LHCN-M2 (cell line): ENCODE data around the gene MAN1A1. TPM values are rescaled to one million over a fixed set of nuclear protein-coding genes. Genes with fewer than 3 reads are reported as not detected.

Experiments
- DNase-seq: peaks from one replicate; pipeline ENCODE4 v3.0.0-alpha.2; 2012; ENCODE audit warnings: low read depth
- total RNA-seq: library from RNA; depleted of rRNA; stranded (reverse); fragments of >200 nt; gene quantifications from 2 replicates; pipeline ENCODE4 v1.2.3, GENCODE V29; 2014

The MAN1A1 gene
- total RNA-seq, 1 experiment from 2014 or later, result 104 TPM

- no peak for DNase-seq
These were observed 2.6 kb downstream of the MAN1A1 start for GRCh38 chr6:119346936-119347335.

- no peak for DNase-seq
These were observed 3.1 kb downstream of the MAN1A1 start for GRCh38 chr6:119346450-119346849.

- no peak for DNase-seq
These were observed 4.4 kb downstream of the MAN1A1 start for GRCh38 chr6:119345114-119345513.

GRCh38 chr6:119344306-119344705 lies 5.3 kb downstream of the MAN1A1 start:
- no peak for DNase-seq

GRCh38 chr6:119343573-119344146 lies 5.9 kb downstream of the MAN1A1 start:
- DNase-seq, result no peak

DNA sequence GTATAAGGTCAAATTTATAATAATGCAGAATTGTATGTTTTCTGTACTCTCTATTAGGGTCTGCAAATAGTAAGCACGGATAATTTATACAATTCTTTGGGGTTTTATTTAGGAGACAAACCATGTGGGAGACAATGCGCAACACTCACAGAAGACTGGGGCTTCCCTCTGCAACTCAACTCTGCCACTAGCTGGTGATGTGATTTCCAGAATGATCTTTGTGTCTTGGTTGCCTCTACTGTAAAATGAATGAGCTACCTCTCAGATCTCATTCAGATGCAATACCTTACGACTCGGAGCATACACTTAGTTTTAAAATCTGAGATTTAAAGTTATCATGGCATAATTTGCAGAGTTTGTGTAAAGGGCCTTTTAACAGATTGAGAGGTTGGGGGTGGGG lies 6.4 kb downstream of the MAN1A1 start:
- DNase-seq, result no peak

DNA sequence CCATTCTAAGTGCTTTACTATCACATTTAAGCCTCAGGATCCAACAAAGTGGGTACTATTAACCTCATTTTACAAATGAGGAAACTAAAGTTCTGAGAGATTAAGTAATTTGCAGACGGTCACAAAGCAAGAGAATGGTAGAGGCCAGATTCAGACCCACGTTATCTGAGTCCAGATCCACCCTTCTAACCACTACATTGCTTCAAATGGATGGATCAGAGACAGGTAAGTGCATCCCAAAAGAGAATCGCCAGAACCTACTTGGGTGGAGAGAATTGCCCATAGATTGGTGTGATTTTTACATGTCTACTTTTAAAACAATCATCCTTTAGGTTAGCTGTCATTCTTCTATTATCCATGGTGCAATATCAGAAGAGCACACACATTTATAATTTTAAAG lies 7.1 kb downstream of the MAN1A1 start:
- no peak for DNase-seq

DNA sequence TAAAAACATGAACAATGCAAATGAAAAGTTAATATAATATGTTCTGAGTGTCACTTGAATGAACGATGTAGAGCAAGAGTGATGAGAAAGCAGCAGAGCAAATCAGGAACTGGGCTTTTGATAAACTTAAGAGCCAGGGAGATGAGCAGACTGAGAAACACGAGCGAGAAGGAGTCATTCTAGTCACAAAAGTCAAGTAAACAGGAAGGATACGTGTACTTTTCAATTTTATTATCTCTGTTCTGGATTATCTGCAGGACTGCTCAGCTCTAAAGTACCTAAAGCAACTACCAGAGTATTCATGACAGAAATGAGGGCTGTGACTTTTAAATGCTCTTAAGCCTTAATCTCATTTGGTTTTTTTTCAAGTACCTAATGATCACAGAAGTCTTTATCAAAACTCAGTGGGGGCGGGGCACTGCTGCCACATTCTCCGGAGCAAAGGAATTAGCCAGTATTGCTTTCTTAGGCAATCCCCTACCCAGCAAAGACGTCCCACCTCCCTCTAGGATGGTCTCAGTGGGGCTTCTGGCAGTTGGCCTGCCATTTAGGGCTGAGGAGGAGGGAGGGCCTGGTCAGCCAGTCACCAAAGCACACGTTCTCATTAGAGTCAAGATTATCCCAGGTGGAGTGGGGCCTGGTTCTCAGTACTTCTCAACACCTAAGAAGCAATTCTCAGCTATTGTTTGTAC lies 8.6 kb downstream of the MAN1A1 start:
- DNase-seq, result no peak

DNA sequence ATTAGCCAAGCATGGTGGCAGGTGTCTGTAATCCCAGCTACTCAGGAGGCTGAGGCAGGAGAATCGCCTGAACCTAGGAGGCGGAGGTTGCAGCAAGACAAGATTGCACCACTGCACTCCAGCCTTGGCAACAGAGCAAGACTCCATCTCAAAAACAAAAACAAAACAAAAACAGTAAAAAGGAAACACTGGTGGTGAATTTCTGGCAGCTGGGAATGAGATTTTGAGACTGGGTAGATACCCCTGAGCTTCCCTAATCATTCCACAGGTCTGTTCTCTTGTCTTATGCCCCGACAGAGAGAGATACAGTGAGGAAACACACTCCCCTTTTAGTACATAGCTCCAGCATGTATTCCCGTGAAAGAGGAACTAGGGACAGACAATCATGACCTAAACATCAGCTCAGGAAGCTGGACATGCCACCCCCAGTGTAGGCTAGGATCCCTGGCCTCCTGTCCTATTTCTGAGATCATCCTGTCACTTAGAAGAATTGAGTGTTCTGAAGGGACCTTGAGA lies 9.6 kb downstream of the MAN1A1 start:
- DNase-seq, result no peak

DNA sequence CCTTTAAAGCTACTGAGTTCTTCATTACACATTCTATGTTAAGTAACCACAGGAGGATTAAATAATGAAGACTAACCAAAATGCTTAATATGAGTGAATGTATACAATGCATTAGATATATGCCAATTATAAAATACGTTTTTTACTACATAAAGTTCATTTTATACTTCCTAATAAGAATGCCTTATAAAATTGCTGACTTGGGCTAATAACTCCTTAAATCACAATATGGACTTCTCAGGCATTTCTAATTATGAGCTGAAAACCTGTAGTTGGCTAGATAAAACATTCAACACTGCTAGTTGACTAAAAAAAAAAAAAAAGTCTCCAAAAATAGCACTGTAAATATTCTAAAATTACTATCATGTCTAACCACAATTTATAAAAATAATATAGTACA lies 11.8 kb downstream of the MAN1A1 start:
- DNase-seq, result no peak

DNA sequence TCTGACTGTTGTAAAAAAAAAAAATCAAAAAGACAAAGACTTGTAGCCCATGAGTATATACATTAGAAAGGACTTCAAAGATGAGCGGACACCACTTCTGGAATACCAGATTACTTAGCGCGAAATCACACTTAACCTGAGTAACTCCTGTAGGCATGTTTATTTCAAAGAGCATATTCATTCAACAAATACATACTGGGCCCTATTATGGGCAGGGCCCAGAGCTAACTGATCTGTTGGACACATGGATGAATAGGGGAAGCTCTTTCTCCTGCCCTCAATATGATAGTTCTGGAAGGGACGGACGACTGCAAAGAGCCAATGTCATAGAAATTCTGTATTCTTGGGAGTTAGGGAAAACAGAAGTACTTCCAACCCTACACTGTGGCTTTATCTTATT lies 12.3 kb downstream of the MAN1A1 start:
- no peak for DNase-seq

DNA sequence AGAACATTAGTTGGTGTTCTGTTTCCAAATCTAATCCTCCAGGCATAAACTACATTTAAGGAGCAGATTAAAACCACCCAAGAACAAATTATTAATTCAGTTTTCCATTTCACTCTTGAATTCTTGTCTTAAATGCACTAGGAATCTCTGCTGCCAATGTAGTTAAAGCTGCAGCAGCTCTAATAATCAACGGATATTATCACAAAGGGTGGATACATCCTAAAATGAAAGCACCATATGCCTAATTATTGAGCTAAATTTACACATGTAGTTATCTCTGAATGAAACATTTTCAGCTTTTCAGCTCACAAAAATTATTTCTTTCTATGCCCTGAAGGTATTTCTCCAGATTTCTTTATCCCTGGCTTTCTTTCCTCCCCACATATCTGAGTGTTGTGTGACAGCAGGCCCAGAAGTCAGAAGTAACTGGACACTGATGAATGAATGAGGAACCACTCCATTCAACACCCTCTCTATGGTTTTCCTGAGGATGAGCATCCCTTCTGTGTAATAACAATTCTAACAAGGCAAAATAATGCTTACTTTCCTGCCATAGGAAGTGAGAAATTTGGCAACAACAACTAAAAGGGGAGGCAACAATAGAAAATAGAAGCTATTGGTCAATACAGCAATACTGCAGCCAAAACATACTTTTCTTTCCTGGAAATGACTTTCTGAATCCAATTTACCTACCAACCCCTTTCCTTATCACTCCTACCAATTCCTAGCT lies 14.9 kb downstream of the MAN1A1 start:
- DNase-seq, result no peak

GRCh38 chr6:119333707-119334295 lies 15.8 kb downstream of the MAN1A1 start:
- no peak for DNase-seq

DNA sequence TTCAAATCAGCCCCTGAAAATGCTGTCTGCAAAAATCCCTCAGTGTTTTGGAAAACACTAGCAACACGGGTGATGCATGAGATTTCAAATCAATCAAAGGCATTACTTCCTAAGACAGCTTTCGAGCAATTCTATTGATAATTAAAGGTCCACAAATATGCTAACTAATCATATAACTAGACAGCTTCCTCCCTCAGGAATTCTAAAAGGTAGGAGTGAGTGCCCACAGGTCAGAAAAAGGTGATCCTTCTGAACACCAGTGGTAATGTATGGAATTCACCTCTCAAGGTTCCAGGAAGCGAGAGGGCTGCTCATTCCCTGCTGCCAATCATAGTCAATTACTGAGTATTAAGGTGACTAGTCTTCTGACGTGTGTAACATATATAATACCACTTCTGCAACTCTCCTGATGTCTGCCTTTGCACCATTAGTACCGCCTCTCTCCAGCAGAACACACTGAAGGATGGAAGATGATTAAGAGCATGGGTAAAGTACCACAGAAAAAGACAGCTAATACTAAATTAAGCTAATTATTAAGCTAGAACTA lies 16.4 kb downstream of the MAN1A1 start:
- no peak for DNase-seq

DNA sequence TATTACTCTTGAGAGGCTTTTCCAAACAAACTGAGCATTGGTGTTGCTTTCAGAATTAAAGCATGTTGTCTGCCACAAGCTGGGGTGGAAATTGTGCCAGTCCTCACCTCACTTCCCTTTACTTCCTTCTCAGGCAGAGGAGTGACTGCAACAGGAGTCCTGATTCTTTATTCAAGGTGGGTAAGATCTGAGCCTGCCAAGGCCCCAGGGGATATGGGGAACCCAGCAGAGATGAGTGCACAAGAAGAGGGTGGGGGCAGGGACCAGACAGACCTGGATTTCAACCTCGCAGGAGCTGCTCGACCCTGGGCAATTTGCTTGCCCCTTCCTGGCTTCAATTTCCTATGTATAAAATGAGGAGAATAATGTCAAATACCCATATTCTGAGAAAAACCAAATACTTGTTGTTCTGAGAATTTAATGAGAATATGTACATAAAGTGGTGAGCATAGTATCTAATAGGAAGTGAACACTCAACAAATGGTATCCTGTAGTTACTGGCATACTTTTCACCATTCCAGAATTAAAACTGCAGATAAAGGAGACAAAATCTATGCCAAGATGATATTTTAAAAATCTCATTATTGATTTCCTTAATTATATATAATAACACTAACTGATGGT lies 17.8 kb downstream of the MAN1A1 start:
- DNase-seq, result no peak

DNA sequence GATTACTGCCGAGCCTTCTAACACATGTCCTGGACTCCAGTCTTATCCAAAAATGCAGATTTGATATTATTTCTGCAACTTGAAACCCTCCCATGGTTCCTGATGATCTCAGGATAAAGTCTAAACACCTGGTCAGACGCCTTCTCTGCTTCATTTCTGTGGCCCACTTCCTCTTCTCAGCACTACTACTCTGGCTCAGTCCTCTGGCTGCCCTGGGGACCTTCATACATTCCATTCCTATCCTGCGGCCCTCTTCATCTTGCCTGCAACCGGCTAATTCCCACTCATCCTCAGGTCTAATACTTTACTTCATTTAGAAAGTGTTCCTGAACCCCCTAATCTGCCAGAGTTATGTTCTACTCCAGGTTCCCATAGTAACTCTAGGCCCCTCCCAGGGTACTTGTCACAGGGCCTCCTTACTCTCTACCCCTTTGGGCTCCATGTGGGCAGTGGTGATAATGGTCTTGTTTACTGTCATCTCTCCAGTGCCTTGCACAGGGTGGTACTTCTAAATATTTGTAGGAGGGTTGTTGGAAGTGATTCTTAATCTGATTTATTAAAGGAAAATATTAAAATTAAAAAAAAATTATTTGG lies 18.9 kb downstream of the MAN1A1 start:
- no peak for DNase-seq

DNA sequence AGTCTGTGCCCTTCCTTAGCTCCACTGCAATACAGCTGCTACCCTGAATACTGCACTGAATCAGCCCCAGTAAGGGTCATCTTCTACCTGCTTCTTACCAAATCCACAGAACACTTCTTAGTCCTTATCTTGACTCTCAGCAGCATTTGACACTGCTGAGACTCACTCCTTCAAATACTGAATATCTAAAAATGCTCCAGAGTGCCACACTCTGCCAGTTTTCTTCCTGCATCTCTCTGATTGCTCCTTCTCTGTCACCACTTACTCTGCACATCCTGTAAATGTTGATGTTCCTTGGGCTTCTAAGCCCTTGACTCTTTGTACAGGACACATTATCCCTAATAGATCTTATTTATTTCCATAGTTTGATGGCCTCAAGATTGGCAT lies 19.8 kb downstream of the MAN1A1 start:
- DNase-seq, result no peak

GRCh38 chr6:119328892-119329793 lies 20.4 kb downstream of the MAN1A1 start:
- no peak for DNase-seq

GRCh38 chr6:119328254-119328653 lies 21.3 kb downstream of the MAN1A1 start:
- DNase-seq, result no peak

DNA sequence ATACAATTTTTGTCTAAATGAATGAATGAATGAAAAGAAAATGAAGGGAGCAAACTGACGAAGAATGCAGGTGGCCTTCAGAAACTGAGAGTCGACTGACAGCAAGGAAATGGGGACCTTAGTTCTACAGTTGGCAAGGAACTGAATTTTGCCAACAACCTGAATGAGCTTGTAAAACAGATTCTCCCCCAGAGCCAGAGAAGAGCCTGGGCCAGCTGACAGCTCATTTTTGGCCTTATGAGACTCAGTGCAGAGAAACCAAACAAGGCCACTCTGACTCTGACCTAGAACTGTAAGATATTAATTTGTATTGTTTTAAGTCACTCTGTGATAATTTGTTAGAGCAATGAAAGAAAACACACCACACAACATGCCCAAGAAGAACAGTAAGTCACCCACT lies 21.8 kb downstream of the MAN1A1 start:
- no peak for DNase-seq
